Activated CD8-positive, alpha-beta T cell treated with anti-CD3 and anti-CD28 coated beads for 36 hours (primary cell): ENCODE measurements around the gene CDK4. TPM values are rescaled to one million over a fixed set of nuclear protein-coding genes. Genes with fewer than 3 reads are reported as not detected.

Experiments
- ATAC-seq: fragments of 200-7000 bp; cut with Tn5 transposase; one replicate; pipeline ENCODE4 v1.10.0; 2021; ENCODE audit warnings: mild to moderate bottlenecking, moderate library complexity
- CTCF ChIA-PET: fragments of 350-600 bp; sonication (Branson Sonifier 250); formaldehyde crosslinking; loops from one replicate; lab custom pipeline; 2021; ENCODE audit warnings: antibody characterized with exemption; lab: Charles Lee
- POLR2A ChIA-PET: fragments of 350-600 bp; sonication (Branson Sonifier 250); formaldehyde crosslinking; loops from one replicate; lab custom pipeline; 2021; ENCODE audit warnings: antibody characterized with exemption; lab: Charles Lee
- DNase-seq: peaks from one replicate; pipeline ENCODE4 v3.0.0-alpha.2; 2020
- H3K27ac Mint-ChIP-seq: one replicate; pipeline ENCODE4 v1.8.0; 2021; ENCODE audit warnings: mild to moderate bottlenecking, mixed read lengths
- H3K27me3 Mint-ChIP-seq: one replicate; pipeline ENCODE4 v1.8.0; 2021; ENCODE audit warnings: mixed read lengths
- H3K36me3 Mint-ChIP-seq: one replicate; pipeline ENCODE4 v1.8.0; 2021; ENCODE audit warnings: low read depth, mixed read lengths
- H3K4me1 Mint-ChIP-seq: one replicate; pipeline ENCODE4 v1.8.0; 2021; ENCODE audit warnings: low read depth, mixed read lengths
- H3K4me3 Mint-ChIP-seq: one replicate; pipeline ENCODE4 v1.8.0; 2021; ENCODE audit warnings: mild to moderate bottlenecking, moderate library complexity, mixed read lengths
- H3K9me3 Mint-ChIP-seq: one replicate; pipeline ENCODE4 v1.8.0; 2021; ENCODE audit warnings: mixed read lengths
- CTCF ChIP-seq: fragments of 200-600 bp; IDR thresholded peaks from one replicate; pipeline ENCODE4 v1.8.0; 2022; ENCODE audit warnings: antibody characterized with exemption, mild to moderate bottlenecking
- intact Hi-C: fragments of 100-400 bp; cut with micrococcal nuclease; formaldehyde crosslinking; loops from one replicate; pipeline ENCODE4 v1.10.0; 2022
- total RNA-seq, 2 experiments: library from RNA; stranded (reverse); gene quantifications; one replicate each; pipeline ENCODE4 v1.2.3, GENCODE V29; 2021

The CDK4 gene
- total RNA-seq, 2 experiments from 2014 or later, result 218 to 221 TPM

DNA sequence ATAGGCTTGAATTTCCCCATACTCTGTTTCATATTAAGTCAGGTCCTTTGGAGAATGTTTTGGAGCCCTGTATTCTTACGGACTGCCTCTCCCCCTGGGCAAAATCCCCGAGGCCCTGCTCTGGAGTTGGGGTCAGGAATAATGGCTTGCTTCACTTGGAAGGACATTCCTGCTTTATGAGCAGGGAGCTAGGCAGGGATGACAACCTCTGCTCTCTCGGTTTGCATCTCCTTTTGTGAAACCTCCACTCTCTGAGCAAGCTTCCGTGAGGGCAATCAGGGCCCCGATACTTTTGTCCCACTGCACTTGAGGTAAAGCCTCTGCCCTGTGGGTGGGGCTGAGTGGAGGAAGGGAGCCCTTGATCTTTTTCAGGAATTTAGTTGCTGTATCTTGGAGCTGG is 38.9 kb downstream of the CDK4 start:
- ChIA-PET POLR2A (no interaction called here), CTCF (interaction anchor here (1.6 kb wide), 1 partner anchor 29 kb away, joined by 4 read pairs; no protein-coding TSS in a partner anchor)
- DNase-seq, result no peak
- peaks cover 14% of the 10 kb centered on the region for H3K36me3 Mint-ChIP-seq
- H3K4me3 Mint-ChIP-seq, result no peak overlapping the region
- intact Hi-C loops, result no loop called here
- TF ChIP-seq CTCF, result no peak
- no peak overlapping the region for H3K27ac Mint-ChIP-seq
- no peaks in the 10 kb centered on the region for H3K9me3 Mint-ChIP-seq
- H3K27me3 Mint-ChIP-seq, result no peaks in the 10 kb centered on the region
- H3K4me1 Mint-ChIP-seq, result peaks cover 6% of the 10 kb centered on the region
- ATAC-seq, result no peak

- no peaks in the 10 kb centered on the region for H3K9me3 Mint-ChIP-seq
- ChIA-PET CTCF (interaction anchor here (1.6 kb wide), 1 partner anchor 29 kb away, joined by 4 read pairs; no protein-coding TSS in a partner anchor), POLR2A (interaction anchor here (0.7 kb wide), 1 partner anchor 285 kb away, joined by 3 read pairs; no protein-coding TSS in a partner anchor)
- DNase-seq (no peak), ATAC-seq (no peak)
- H3K27me3 Mint-ChIP-seq, result no peaks in the 10 kb centered on the region
- no peak overlapping the region for H3K4me3 Mint-ChIP-seq
- peaks cover 6% of the 10 kb centered on the region for H3K4me1 Mint-ChIP-seq
- H3K27ac Mint-ChIP-seq, result no peak overlapping the region
- no peak for TF ChIP-seq CTCF
- H3K36me3 Mint-ChIP-seq, result peaks cover 11% of the 10 kb centered on the region
- intact Hi-C loops, result no loop called here
Measured at GRCh38 chr12:57712701-57713100, 39.4 kb downstream of the CDK4 start.

- Mint-ChIP-seq H3K9me3 (peaks cover 4% of the 10 kb centered on the region), H3K27ac (no peak overlapping the region), H3K27me3 (no peaks in the 10 kb centered on the region), H3K4me1 (peaks cover 6% of the 10 kb centered on the region), H3K4me3 (no peak overlapping the region), H3K36me3 (peaks cover 22% of the 10 kb centered on the region)
- TF ChIP-seq CTCF, result no peak
- ChIA-PET POLR2A (interaction anchor here (0.6 to 1.3 kb wide), 2 partner anchors 11 to 13 kb away, joined by 4 read pairs; no protein-coding TSS in a partner anchor), CTCF (interaction anchor here (0.8 to 1.7 kb wide), 3 partner anchors 15 to 34 kb away, joined by 3 to 8 read pairs (median 4); partner anchors contain the start of gene OS9)
- ATAC-seq (no peak), DNase-seq (no peak)
- intact Hi-C loops, result no loop called here
Measured at GRCh38 chr12:57708296-57708695, 43.8 kb downstream of the CDK4 start.

- ChIA-PET POLR2A (interaction anchor here (1.0 kb wide), 1 partner anchor 38 kb away, joined by 3 read pairs; the partner anchor contains the start of gene TSPAN31), CTCF (no interaction called here)
- intact Hi-C loops, result no loop called here
- Mint-ChIP-seq H3K27ac (no peak overlapping the region), H3K36me3 (peaks cover 32% of the 10 kb centered on the region), H3K4me1 (peaks cover 6% of the 10 kb centered on the region), H3K27me3 (no peaks in the 10 kb centered on the region), H3K4me3 (no peak overlapping the region), H3K9me3 (peaks cover 8% of the 10 kb centered on the region)
- TF ChIP-seq CTCF, result no peak
- DNase-seq (no peak), ATAC-seq (no peak)
Measured at GRCh38 chr12:57707250-57707649, 44.9 kb downstream of the CDK4 start.

GRCh38 chr12:57700317-57700716 is 51.8 kb downstream of the CDK4 start:
- H3K4me1 Mint-ChIP-seq, result no peaks in the 10 kb centered on the region
- H3K4me3 Mint-ChIP-seq, result no peak overlapping the region
- no peak for TF ChIP-seq CTCF
- peaks cover 8% of the 10 kb centered on the region for H3K9me3 Mint-ChIP-seq
- CTCF ChIA-PET, result no interaction called here
- ATAC-seq (no peak), DNase-seq (no peak)
- peaks cover 40% of the 10 kb centered on the region for H3K36me3 Mint-ChIP-seq
- H3K27me3 Mint-ChIP-seq, result no peaks in the 10 kb centered on the region
- intact Hi-C loops, result no loop called here
- POLR2A ChIA-PET, result no interaction called here
- H3K27ac Mint-ChIP-seq, result no peak overlapping the region
